CD4-positive, alpha-beta T cell (primary cell): ENCODE data around the gene SUB1. TPM values are rescaled to one million over a fixed set of nuclear protein-coding genes. Genes with fewer than 3 reads are reported as not detected.

Experiments
- ATAC-seq: fragments of 200-7000 bp; cut with Tn5 transposase; one replicate; pipeline ENCODE4 v1.10.0; 2022; ENCODE audit warnings: mild to moderate bottlenecking; ENCODE audit not compliant: poor library complexity
- CTCF ChIA-PET: fragments of 350-600 bp; sonication (Branson Sonifier 250); formaldehyde crosslinking; loops from one replicate; lab custom pipeline; 2021; ENCODE audit warnings: antibody characterized with exemption, inconsistent platforms; lab: Charles Lee
- POLR2A ChIA-PET: fragments of 350-600 bp; sonication (Branson Sonifier 250); formaldehyde crosslinking; loops from one replicate; lab custom pipeline; 2021; ENCODE audit warnings: antibody characterized with exemption, inconsistent platforms; lab: Charles Lee
- DNase-seq, 14 experiments: peaks; one replicate each; pipeline ENCODE4 v3.0.0-alpha.2; 2013 to 2020; ENCODE audit warnings: mixed read lengths in 2 of 14
- H3K27ac ChIP-seq, 2 donors: one replicate each; pipeline versions ENCODE4 v1.5.1 to v1.7.0; 2013; ENCODE audit warnings: low read length in 2 of 2, low read depth in 1 of 2, mild to moderate bottlenecking in 1 of 2
- H3K27me3 ChIP-seq, 2 experiments: 1 replicate in 1 of 2; 2 replicates in 1 of 2; pipeline versions ENCODE4 v1.6.1 to v1.7.0; 2013; ENCODE audit warnings: low read length in 2 of 2, control low read depth in 1 of 2, mild to moderate bottlenecking in 1 of 2, moderate library complexity in 1 of 2; ENCODE audit not compliant: insufficient read depth in 2 of 2, control insufficient read depth in 1 of 2
- H3K36me3 ChIP-seq: one replicate; pipeline ENCODE4 v1.6.1; 2013; ENCODE audit warnings: low read length, control low read depth; ENCODE audit not compliant: insufficient read depth
- H3K4me1 ChIP-seq: one replicate; pipeline ENCODE4 v1.6.1; 2013; ENCODE audit warnings: low read length, control low read depth; ENCODE audit not compliant: insufficient read depth
- H3K4me3 ChIP-seq: one replicate; pipeline ENCODE4 v1.5.1; 2013; ENCODE audit warnings: mild to moderate bottlenecking, low read length, moderate library complexity
- H3K9me3 ChIP-seq, 2 experiments: 1 replicate in 1 of 2; 2 replicates in 1 of 2; pipeline versions ENCODE4 v1.6.1 to v1.7.0; 2013; ENCODE audit warnings: low read length in 2 of 2, mild to moderate bottlenecking in 2 of 2, control low read depth in 1 of 2, moderate library complexity in 1 of 2; ENCODE audit not compliant: control insufficient read depth in 1 of 2, insufficient read depth in 1 of 2
- H3K27ac Mint-ChIP-seq: one replicate; pipeline ENCODE4 v1.8.0; 2020; ENCODE audit warnings: mixed read lengths
- H3K27me3 Mint-ChIP-seq: one replicate; pipeline ENCODE4 v1.8.0; 2021; ENCODE audit warnings: mixed read lengths
- H3K36me3 Mint-ChIP-seq: one replicate; pipeline ENCODE4 v1.8.0; 2021; ENCODE audit warnings: low read depth, mixed read lengths
- H3K4me1 Mint-ChIP-seq: one replicate; pipeline ENCODE4 v1.8.0; 2021; ENCODE audit warnings: low read depth, mixed read lengths
- H3K4me3 Mint-ChIP-seq: one replicate; pipeline ENCODE4 v1.8.0; 2020; ENCODE audit warnings: mild to moderate bottlenecking, mixed read lengths
- H3K9me3 Mint-ChIP-seq: one replicate; pipeline ENCODE4 v1.8.0; 2020; ENCODE audit warnings: mixed read lengths
- CTCF ChIP-seq: fragments of 200-600 bp; IDR thresholded peaks from one replicate; pipeline ENCODE4 v1.8.0; 2022; ENCODE audit warnings: antibody characterized with exemption, mild to moderate bottlenecking
- intact Hi-C, 2 experiments: fragments of 100-400 bp; cut with DNase I in 1 of 2; cut with micrococcal nuclease in 1 of 2; formaldehyde crosslinking; loops; one replicate each; pipeline versions ENCODE4 v1.15.1 to v1.9.0; 2023 to 2025; cut with DNase I, micrococcal nuclease
- total RNA-seq, 174 experiments: library from RNA in 2 of 174; stranded (reverse) in 2 of 174; gene quantifications; one replicate each; pipeline ENCODE4 v1.2.3 and lab custom pipeline; 2021 to 2026

Gene SUB1
- total RNA-seq, 2 experiments from 2014 or later = 327 to 344 TPM

GRCh38 chr5:32604800-32605765 lies 19.7 kb downstream of the SUB1 start:
- no peak overlapping the region for H3K4me3 ChIP-seq
- Mint-ChIP-seq H3K4me3 (no peak overlapping the region), H3K36me3 (peaks cover 77% of the 10 kb centered on the region), H3K4me1 (peaks cover 32% of the 10 kb centered on the region), H3K27me3 (no peaks in the 10 kb centered on the region), H3K9me3 (no peaks in the 10 kb centered on the region), H3K27ac (peak overlapping the region; percentile 18)
- no peaks in the 10 kb centered on the region for H3K4me1 ChIP-seq
- ChIA-PET POLR2A (interaction anchor here (1.0 kb wide), 1 partner anchor 15 kb away, joined by 4 read pairs; no protein-coding TSS in a partner anchor), CTCF (no interaction called here)
- no peak overlapping the region for H3K27ac ChIP-seq
- peak; percentile 33 for ATAC-seq
- no peaks in the 10 kb centered on the region for H3K9me3 ChIP-seq
- no peak for DNase-seq
- H3K36me3 ChIP-seq = peaks cover 50% of the 10 kb centered on the region
- no peaks in the 10 kb centered on the region for H3K27me3 ChIP-seq
- TF ChIP-seq CTCF = no peak
- intact Hi-C loops = no loop called here

GRCh38 chr5:32605766-32606152 lies 20.4 kb downstream of the SUB1 start:
- Mint-ChIP-seq H3K9me3 (no peaks in the 10 kb centered on the region), H3K27ac (peak overlapping the region; percentile 18), H3K27me3 (no peaks in the 10 kb centered on the region), H3K36me3 (peaks cover 71% of the 10 kb centered on the region), H3K4me3 (no peak overlapping the region), H3K4me1 (peaks cover 28% of the 10 kb centered on the region)
- H3K27me3 ChIP-seq = no peaks in the 10 kb centered on the region
- ChIA-PET POLR2A (interaction anchor here (0.6 to 1.0 kb wide), 2 partner anchors 16 to 235 kb away, joined by 3 to 4 read pairs; no protein-coding TSS in a partner anchor), CTCF (interaction anchor here (0.7 kb wide), 1 partner anchor 1254 kb away, joined by 3 read pairs; no protein-coding TSS in a partner anchor)
- ATAC-seq (no peak), DNase-seq (no peak)
- H3K27ac ChIP-seq = no peak overlapping the region
- H3K4me3 ChIP-seq = no peak overlapping the region
- no peak for TF ChIP-seq CTCF
- H3K9me3 ChIP-seq = no peaks in the 10 kb centered on the region
- no peaks in the 10 kb centered on the region for H3K4me1 ChIP-seq
- H3K36me3 ChIP-seq = peaks cover 46% of the 10 kb centered on the region
- intact Hi-C loops = no loop called here

GRCh38 chr5:32612134-32612888 lies 27.0 kb downstream of the SUB1 start:
- Histone ChIP-seq H3K27ac (no peak overlapping the region), H3K9me3 (no peaks in the 10 kb centered on the region), H3K4me3 (no peak overlapping the region), H3K36me3 (peaks cover 6% of the 10 kb centered on the region), H3K27me3 (no peaks in the 10 kb centered on the region), H3K4me1 (no peaks in the 10 kb centered on the region)
- CTCF ChIA-PET = interaction anchor here (0.8 to 1.1 kb wide), 3 partner anchors 22 to 380 kb away, joined by 3 to 7 read pairs (median 4); no protein-coding TSS in a partner anchor
- Mint-ChIP-seq H3K4me1 (peaks cover 5% of the 10 kb centered on the region), H3K9me3 (no peaks in the 10 kb centered on the region), H3K27me3 (no peaks in the 10 kb centered on the region), H3K36me3 (peaks cover 14% of the 10 kb centered on the region), H3K27ac (peak overlapping the region; percentile 20), H3K4me3 (no peak overlapping the region)
- ATAC-seq = no peak
- DNase-seq = no peak
- no peak for TF ChIP-seq CTCF
- POLR2A ChIA-PET = no interaction called here
- intact Hi-C loops = no loop called here
